IMR-90 (cell line): ENCODE measurements around the gene RALGPS1. TPM values are rescaled to one million over a fixed set of nuclear protein-coding genes. Genes with fewer than 3 reads are reported as not detected.

Experiments used
- ATAC-seq: fragments of 200-7000 bp; cut with Tn5 transposase; 2 replicates; pipeline ENCODE4 v1.9.1; 2020; ENCODE audit warnings: low read depth, mild to moderate bottlenecking, moderate library complexity
- BruUV-seq: library from RNA; stranded (reverse); fragments of 400-500 nt; replicated peaks from 2 replicates; lab custom pipeline; 2021; lab: Mats Ljungman, UMichigan
- CTCF ChIA-PET: fragments of 300-600 bp; formaldehyde crosslinking; extraction: SDS; loops from one replicate; lab custom pipeline; 2021; ENCODE audit warnings: antibody characterized with exemption; lab: Yijun Ruan, JAX
- POLR2A ChIA-PET: fragments of 300-600 bp; sonication (Branson Sonifier 250); formaldehyde crosslinking; loops from one replicate; lab custom pipeline; 2022; ENCODE audit warnings: antibody characterized with exemption; ENCODE audit not compliant: unreplicated experiment; lab: Charles Lee
- DNase-seq: peaks from one replicate; pipeline ENCODE4 v3.0.0; 2013
- H2AFZ ChIP-seq: replicated peaks from 2 replicates; pipeline ENCODE3; 2013; ENCODE audit warnings: low read length, mild to moderate bottlenecking; ENCODE audit not compliant: poor library complexity
- H2AK5ac ChIP-seq: 2 replicates; pipeline ENCODE4 v1.6.1; 2013; ENCODE audit warnings: low read depth, low read length, inconsistent platforms
- H2AK9ac ChIP-seq: replicated peaks from 2 replicates; pipeline ENCODE3; 2013; ENCODE audit warnings: mild to moderate bottlenecking, low read depth, low read length, moderate library complexity; ENCODE audit not compliant: poor library complexity
- H2BK120ac ChIP-seq: 2 replicates; pipeline ENCODE4 v1.6.1; 2013; ENCODE audit warnings: low read depth, low read length, inconsistent platforms
- H2BK15ac ChIP-seq: 3 replicates; pipeline ENCODE4 v1.6.1; 2013; ENCODE audit warnings: low read depth, low read length, inconsistent platforms
- H2BK20ac ChIP-seq: 2 replicates; pipeline ENCODE4 v1.6.1; 2013; ENCODE audit warnings: low read depth, mild to moderate bottlenecking, inconsistent platforms, low read length, moderate library complexity
- H2BK5ac ChIP-seq: 2 replicates; pipeline ENCODE4 v1.6.1; 2013; ENCODE audit warnings: mild to moderate bottlenecking, low read depth, low read length, inconsistent platforms; ENCODE audit not compliant: poor library complexity, severe bottlenecking
- H3K14ac ChIP-seq: replicated peaks from 2 replicates; pipeline ENCODE4 v1.6.1; 2013; ENCODE audit warnings: low read depth, low read length, inconsistent platforms
- H3K18ac ChIP-seq: 2 replicates; pipeline ENCODE4 v1.6.1; 2013; ENCODE audit warnings: low read depth, low read length, control low read depth
- H3K23ac ChIP-seq: 2 replicates; pipeline ENCODE4 v1.6.1; 2013; ENCODE audit warnings: low read depth, low read length, inconsistent platforms
- H3K27ac ChIP-seq: 2 replicates; pipeline ENCODE4 v1.5.1; 2013; ENCODE audit warnings: mild to moderate bottlenecking, control low read depth, low read length; ENCODE audit not compliant: insufficient read depth
- H3K27me3 ChIP-seq: 2 replicates; pipeline ENCODE4 v1.6.1; 2013; ENCODE audit warnings: low read length; ENCODE audit not compliant: control insufficient read depth, insufficient read depth
- H3K36me3 ChIP-seq: 2 replicates; pipeline ENCODE4 v1.6.1; 2013; ENCODE audit warnings: low read length, mixed read lengths; ENCODE audit not compliant: control insufficient read depth, insufficient read depth
- H3K4ac ChIP-seq: 2 replicates; pipeline ENCODE4 v1.6.1; 2013; ENCODE audit warnings: low read depth, low read length, inconsistent platforms
- H3K4me1 ChIP-seq: 2 replicates; pipeline ENCODE4 v1.6.1; 2013; ENCODE audit warnings: low read length, mixed read lengths; ENCODE audit not compliant: control insufficient read depth, insufficient read depth
- H3K4me2 ChIP-seq: 2 replicates; pipeline ENCODE4 v1.6.1; 2013; ENCODE audit warnings: low read depth, mild to moderate bottlenecking, control low read depth, low read length, moderate library complexity
- H3K4me3 ChIP-seq: 2 replicates; pipeline ENCODE4 v1.5.1; 2013; ENCODE audit warnings: low read depth, mild to moderate bottlenecking, control low read depth, low read length, moderate library complexity; ENCODE audit not compliant: insufficient read depth
- H3K56ac ChIP-seq: 2 replicates; pipeline ENCODE4 v1.6.1; 2013; ENCODE audit warnings: low read length, inconsistent platforms; ENCODE audit not compliant: insufficient read depth; ENCODE audit errors: extremely low read depth
- H3K79me1 ChIP-seq, 2 experiments: 2 replicates each; pipeline ENCODE4 v1.6.1; 2013; ENCODE audit warnings: low read length in 2 of 2, inconsistent platforms in 1 of 2, low read depth in 1 of 2
- H3K9ac ChIP-seq: 2 replicates; pipeline ENCODE4 v1.6.1; 2013; ENCODE audit warnings: low read depth, low read length, control low read depth
- H3K9me1 ChIP-seq: 2 replicates; pipeline ENCODE4 v1.6.1; 2013; ENCODE audit warnings: low read length, inconsistent platforms; ENCODE audit not compliant: insufficient read depth
- H3K9me3 ChIP-seq: 2 replicates; pipeline ENCODE4 v1.6.1; 2013; ENCODE audit warnings: low read length; ENCODE audit not compliant: control insufficient read depth, insufficient read depth
- H4K20me1 ChIP-seq: 2 replicates; pipeline ENCODE4 v1.6.1; 2013; ENCODE audit warnings: low read length, inconsistent platforms; ENCODE audit not compliant: insufficient read depth
- H4K5ac ChIP-seq: 2 replicates; pipeline ENCODE4 v1.6.1; 2013; ENCODE audit warnings: mild to moderate bottlenecking, low read depth, low read length, control low read depth
- H4K8ac ChIP-seq, 2 experiments: 2 replicates each; pipeline ENCODE4 v1.6.1; 2013; ENCODE audit warnings: low read depth in 2 of 2, low read length in 2 of 2, control low read depth in 1 of 2, inconsistent platforms in 1 of 2
- H4K91ac ChIP-seq: 2 replicates; pipeline ENCODE4 v1.6.1; 2013; ENCODE audit warnings: low read depth, low read length, inconsistent platforms; ENCODE audit not compliant: insufficient read depth
- CEBPB ChIP-seq: IDR thresholded peaks from 2 replicates; pipeline ENCODE4 v1.6.1; 2012; ENCODE audit warnings: low read depth, low read length, improper control_type of control experiment
- CHD1 ChIP-seq: IDR thresholded peaks from 2 replicates; pipeline ENCODE4 v1.6.1; 2012; ENCODE audit warnings: low read depth, low read length, improper control_type of control experiment
- MAFK ChIP-seq: IDR thresholded peaks from 2 replicates; pipeline ENCODE4 v1.6.1; 2012; ENCODE audit warnings: low read depth, low read length, improper control_type of control experiment
- MAZ ChIP-seq: IDR thresholded peaks from 2 replicates; pipeline ENCODE4 v1.6.1; 2012; ENCODE audit warnings: low read depth, mild to moderate bottlenecking, low read length, improper control_type of control experiment, moderate library complexity, borderline replicate concordance
- MXI1 ChIP-seq: IDR thresholded peaks from 2 replicates; pipeline ENCODE4 v1.6.1; 2012; ENCODE audit warnings: low read depth, mild to moderate bottlenecking, low read length, moderate library complexity, borderline replicate concordance
- WGBS, 2 experiments: methylation state at CpG; one replicate each; pipeline versions ENCODE4 v1.1.5 to v1.1.7; 2013; ENCODE audit warnings: missing lambda C conversion rate in 2 of 2; ENCODE audit not compliant: insufficient read length in 1 of 2; ENCODE audit errors: extremely low coverage in 2 of 2; 5-methylcytosine and 5-hydroxymethylcytosine counted together
- dilution Hi-C: fragments of 300-500 bp; cut with HindIII; formaldehyde crosslinking; loops from one replicate; pipeline ENCODE4 v1.14.3; 2018; ENCODE audit warnings: low sequenced_read_pairs; ENCODE audit not compliant: unreplicated experiment
- in situ Hi-C: fragments of 300-500 bp; cut with MboI; formaldehyde crosslinking; loops from 3 replicates; pipeline ENCODE4 v1.14.3; 2019; ENCODE audit warnings: low sequenced_read_pairs, inconsistent platforms, mixed read lengths
- intact Hi-C: fragments of 100-400 bp; cut with micrococcal nuclease; formaldehyde crosslinking; loops from 2 replicates; pipeline ENCODE4 v1.10.0; 2022
- polyA plus RNA-seq, 3 experiments: library from polyadenylated mRNA; depleted of rRNA; stranded (reverse); fragments of >200 nt; gene quantifications; 2 replicates each; pipeline ENCODE4 v1.2.3, GENCODE V29; 2012; ENCODE audit warnings: low replicate concordance in 1 of 3
- total RNA-seq: library from RNA; depleted of rRNA; stranded (reverse); fragments of >200 nt; gene quantifications from 2 replicates; pipeline ENCODE4 v1.2.3, GENCODE V29; 2012

Gene RALGPS1
- total and polyA plus RNA-seq, 2 of the 4 experiments (the other 2 are of a cell fraction), result 0.90 to 2.8 TPM

GRCh38 chr9:126973651-126974529 is 59.3 kb downstream of the RALGPS1 start:
- Histone ChIP-seq H2BK15ac (no peak overlapping the region), H3K23ac (no peak overlapping the region), H2BK20ac (no peak overlapping the region), H3K79me1 (no peaks in the 10 kb centered on the region), H2BK120ac (no peak overlapping the region), H3K27me3 (no peaks in the 10 kb centered on the region), H3K14ac (no peak overlapping the region), H4K20me1 (no peaks in the 10 kb centered on the region), H3K9me3 (no peaks in the 10 kb centered on the region), H4K5ac (no peak overlapping the region), H3K9me1 (no peaks in the 10 kb centered on the region; the same call in 1 of the 2 replicates), H2AFZ (no peak overlapping the region), H3K27ac (no peak overlapping the region), H3K4me2 (no peak overlapping the region), H3K18ac (no peak overlapping the region), H2AK9ac (no peak overlapping the region), H3K36me3 (no peaks in the 10 kb centered on the region), H4K8ac (no peak overlapping the region), H3K4me1 (no peaks in the 10 kb centered on the region), H3K56ac (no peak overlapping the region), H4K91ac (no peak overlapping the region), H2AK5ac (no peak overlapping the region), H3K9ac (no peak overlapping the region), H2BK5ac (no peak overlapping the region), H3K4me3 (no peak overlapping the region), H3K4ac (no peak overlapping the region)
- POLR2A ChIA-PET, result no interaction called here
- no peak for DNase-seq
- CTCF ChIA-PET, result no interaction called here
- ATAC-seq, result no peak
- WGBS, 2 experiments, result 93% methylated on average over 3 of the region's 10 CpGs; no CpG with 5 or more reads in 1 of the 2 experiments
- no TSS peak for BruUV-seq
- TF ChIP-seq MAZ (no peak), CHD1 (no peak), MAFK (no peak), CEBPB (no peak), MXI1 (no peak)
- in situ Hi-C loops, result no loop called here
- intact Hi-C loops, result no loop called here
- dilution Hi-C loops, result no loop called here
